Body of pancreas (tissue), 4 donors: ENCODE data around the gene GRAP2.

Experiments used
- POLR2A ChIP-seq, 3 donors: fragments of 450-650 bp; IDR thresholded peaks; one replicate each; pipeline ENCODE4 v1.6.1; 2016; ENCODE audit warnings: antibody characterized with exemption in 3 of 3, mild to moderate bottlenecking in 2 of 3
- TF ChIP-seq, protein P1 (sequence below), 7 experiments: fragments of 450-650 bp in 4 of 7; fragments of 200-600 bp in 3 of 7; sonication (generic) in 3 of 7; IDR thresholded peaks; one replicate each; pipeline ENCODE4 v1.5.1; 2016 to 2019; ENCODE audit warnings: antibody characterized with exemption in 7 of 7

DNA sequence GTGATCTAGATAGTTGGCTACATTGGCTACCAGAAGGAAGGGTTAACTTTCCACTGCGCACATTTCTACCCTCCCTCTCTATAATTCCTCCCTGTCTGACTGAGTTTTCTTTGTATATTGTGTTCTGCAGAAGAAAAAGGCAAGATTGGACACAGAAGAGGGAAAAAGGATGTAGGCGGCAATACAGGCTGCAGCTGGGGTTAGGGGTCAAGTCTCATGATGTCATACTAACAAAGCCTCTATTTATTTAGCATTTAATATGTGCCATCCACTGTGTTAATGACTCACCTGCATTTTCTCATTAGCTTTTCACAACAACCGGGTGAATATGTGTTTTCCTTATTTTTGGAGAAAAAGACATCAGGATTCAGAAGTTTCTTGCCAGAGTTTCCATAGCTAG is 95.8 kb downstream of the GRAP2 start:
- TF ChIP-seq, protein P1, sequence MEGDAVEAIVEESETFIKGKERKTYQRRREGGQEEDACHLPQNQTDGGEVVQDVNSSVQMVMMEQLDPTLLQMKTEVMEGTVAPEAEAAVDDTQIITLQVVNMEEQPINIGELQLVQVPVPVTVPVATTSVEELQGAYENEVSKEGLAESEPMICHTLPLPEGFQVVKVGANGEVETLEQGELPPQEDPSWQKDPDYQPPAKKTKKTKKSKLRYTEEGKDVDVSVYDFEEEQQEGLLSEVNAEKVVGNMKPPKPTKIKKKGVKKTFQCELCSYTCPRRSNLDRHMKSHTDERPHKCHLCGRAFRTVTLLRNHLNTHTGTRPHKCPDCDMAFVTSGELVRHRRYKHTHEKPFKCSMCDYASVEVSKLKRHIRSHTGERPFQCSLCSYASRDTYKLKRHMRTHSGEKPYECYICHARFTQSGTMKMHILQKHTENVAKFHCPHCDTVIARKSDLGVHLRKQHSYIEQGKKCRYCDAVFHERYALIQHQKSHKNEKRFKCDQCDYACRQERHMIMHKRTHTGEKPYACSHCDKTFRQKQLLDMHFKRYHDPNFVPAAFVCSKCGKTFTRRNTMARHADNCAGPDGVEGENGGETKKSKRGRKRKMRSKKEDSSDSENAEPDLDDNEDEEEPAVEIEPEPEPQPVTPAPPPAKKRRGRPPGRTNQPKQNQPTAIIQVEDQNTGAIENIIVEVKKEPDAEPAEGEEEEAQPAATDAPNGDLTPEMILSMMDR (IDR thresholded peaks at IDR 0.05): no peak
- TF ChIP-seq POLR2A (IDR thresholded peaks at IDR 0.05): no peak
